ENCODE measurements around the gene CDKN2AIP.

DNA sequence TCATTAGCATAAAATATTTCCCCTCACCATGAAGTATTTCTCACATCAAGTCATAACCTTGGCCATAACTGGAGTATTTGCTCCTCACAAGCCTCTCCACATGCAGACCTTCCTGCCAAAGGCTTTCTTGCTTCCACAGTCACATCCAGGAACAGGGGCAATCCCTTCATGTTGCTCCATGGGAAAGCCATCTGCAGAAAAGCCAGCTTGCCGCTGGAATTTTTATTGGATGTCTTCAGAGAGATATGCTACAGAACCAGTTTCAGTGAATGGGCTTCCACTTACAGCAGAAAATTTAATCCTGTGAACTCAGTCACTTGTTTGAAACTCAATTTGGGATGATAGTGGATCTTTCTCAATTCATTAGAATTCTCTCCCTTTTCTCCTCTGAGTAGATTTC lies 3.2 kb upstream of the CDKN2AIP start:
- TF ChIP-seq POLR2A (IDR thresholded peaks at IDR 0.05), result no peak
- TF ChIP-seq, protein P1, sequence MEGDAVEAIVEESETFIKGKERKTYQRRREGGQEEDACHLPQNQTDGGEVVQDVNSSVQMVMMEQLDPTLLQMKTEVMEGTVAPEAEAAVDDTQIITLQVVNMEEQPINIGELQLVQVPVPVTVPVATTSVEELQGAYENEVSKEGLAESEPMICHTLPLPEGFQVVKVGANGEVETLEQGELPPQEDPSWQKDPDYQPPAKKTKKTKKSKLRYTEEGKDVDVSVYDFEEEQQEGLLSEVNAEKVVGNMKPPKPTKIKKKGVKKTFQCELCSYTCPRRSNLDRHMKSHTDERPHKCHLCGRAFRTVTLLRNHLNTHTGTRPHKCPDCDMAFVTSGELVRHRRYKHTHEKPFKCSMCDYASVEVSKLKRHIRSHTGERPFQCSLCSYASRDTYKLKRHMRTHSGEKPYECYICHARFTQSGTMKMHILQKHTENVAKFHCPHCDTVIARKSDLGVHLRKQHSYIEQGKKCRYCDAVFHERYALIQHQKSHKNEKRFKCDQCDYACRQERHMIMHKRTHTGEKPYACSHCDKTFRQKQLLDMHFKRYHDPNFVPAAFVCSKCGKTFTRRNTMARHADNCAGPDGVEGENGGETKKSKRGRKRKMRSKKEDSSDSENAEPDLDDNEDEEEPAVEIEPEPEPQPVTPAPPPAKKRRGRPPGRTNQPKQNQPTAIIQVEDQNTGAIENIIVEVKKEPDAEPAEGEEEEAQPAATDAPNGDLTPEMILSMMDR (IDR thresholded peaks at IDR 0.05), result no peak
